Measurements from ENCODE around the gene FLOT1.
A peak's percentile ranks its signal among the peaks of the same experiment; 100 is the strongest.
"Not testable (repeated sequence)": the region's sequence is repeated elsewhere in the genome, so short reads cannot be mapped to it uniquely, and the experiment has no call there.

The FLOT1 gene

GRCh38 chr6:30767158-30767943 lies 24.9 kb upstream of the FLOT1 start:
- DNase-seq = no peak

GRCh38 chr6:30766461-30767157 lies 24.1 kb upstream of the FLOT1 start:
- no peak for DNase-seq

- not testable (repeated sequence) for DNase-seq
Observed at GRCh38 chr6:30765495-30765894, 23.0 kb upstream of the FLOT1 start.

- not testable (repeated sequence) for DNase-seq
Observed at GRCh38 chr6:30764490-30765043, 22.1 kb upstream of the FLOT1 start.

- DNase-seq = peak in 2 of 6 experiments; percentile 12 to 28
Observed at GRCh38 chr6:30763618-30764489, 21.4 kb upstream of the FLOT1 start.

GRCh38 chr6:30763155-30763617 lies 20.7 kb upstream of the FLOT1 start:
- DNase-seq = no peak

GRCh38 chr6:30761791-30762429 lies 19.4 kb upstream of the FLOT1 start:
- DNase-seq = no peak

GRCh38 chr6:30760549-30760948 lies 18.1 kb upstream of the FLOT1 start:
- no peak for DNase-seq

GRCh38 chr6:30759575-30760239 lies 17.2 kb upstream of the FLOT1 start:
- DNase-seq = no peak

GRCh38 chr6:30757261-30757904 lies 14.9 kb upstream of the FLOT1 start:
- DNase-seq = no peak

GRCh38 chr6:30756405-30757003 lies 14.0 kb upstream of the FLOT1 start:
- not testable (repeated sequence) for DNase-seq

- DNase-seq = no peak
Observed at GRCh38 chr6:30754631-30755030, 12.1 kb upstream of the FLOT1 start.

- no peak for DNase-seq
Observed at GRCh38 chr6:30752157-30752927, 9.9 kb upstream of the FLOT1 start.

GRCh38 chr6:30750379-30750668 lies 7.8 kb upstream of the FLOT1 start:
- no peak for DNase-seq

- DNase-seq = no peak
Observed at GRCh38 chr6:30749554-30750378, 7.3 kb upstream of the FLOT1 start.

GRCh38 chr6:30748851-30749540 lies 6.5 kb upstream of the FLOT1 start:
- no peak for DNase-seq

- DNase-seq = no peak
Observed at GRCh38 chr6:30747902-30748769, 5.6 kb upstream of the FLOT1 start.

- no peak for DNase-seq
Observed at GRCh38 chr6:30747300-30747687, 4.8 kb upstream of the FLOT1 start.
